ENCODE results near the gene SLFN12L. TPM values are rescaled to one million over a fixed set of nuclear protein-coding genes. Genes with fewer than 3 reads are reported as not detected.
"Not testable (repeated sequence)": the region's sequence is repeated elsewhere in the genome, so short reads cannot be mapped to it uniquely, and the experiment has no call there.

SLFN12L gene
- total and polyA plus RNA-seq, 4 donors: 0.11 to 0.30 (median 0.22) TPM; not detected in 1

- no peaks in the 10 kb centered on the region for H3K4me1 ChIP-seq (ENCODE audit: control insufficient read depth, insufficient read depth, low read length)
- peaks cover 11% of the 10 kb centered on the region for H3K27me3 ChIP-seq (ENCODE audit: control insufficient read depth, insufficient read depth, low read length)
- no peaks in the 10 kb centered on the region for H3K36me3 ChIP-seq (ENCODE audit: control insufficient read depth, insufficient read depth, low read length)
- WGBS (ENCODE audit: insufficient coverage): 83% methylated on average over 1 of the region's 1 CpG
- no peak for DNase-seq (ENCODE audit: low read depth in 4 of 6, low spot score in 6 of 6)
- H3K4me3 ChIP-seq (ENCODE audit: low read depth, low read length): no peak overlapping the region
- no peak overlapping the region for H3K27ac ChIP-seq (ENCODE audit: low read depth, low read length)
- H3K9me3 ChIP-seq (ENCODE audit: control insufficient read depth, insufficient read depth, low read length): no peaks in the 10 kb centered on the region
These were observed 9.0 kb upstream of the SLFN12L start for GRCh38 chr17:35546487-35546886.

GRCh38 chr17:35545150-35545549 lies 7.7 kb upstream of the SLFN12L start:
- peaks cover 17% of the 10 kb centered on the region for H3K27me3 ChIP-seq (ENCODE audit: control insufficient read depth, insufficient read depth, low read length)
- WGBS (ENCODE audit: insufficient coverage): no CpG with 5 or more reads among the region's 1 CpG

GRCh38 chr17:35543856-35544255 lies 6.4 kb upstream of the SLFN12L start:
- WGBS (ENCODE audit: insufficient coverage): no CpG with 5 or more reads among the region's 1 CpG
- Histone ChIP-seq H3K4me3 (ENCODE audit: low read depth, low read length) (no peak overlapping the region), H3K27ac (ENCODE audit: low read depth, low read length) (no peak overlapping the region), H3K4me1 (ENCODE audit: control insufficient read depth, insufficient read depth, low read length) (no peaks in the 10 kb centered on the region), H3K9me3 (ENCODE audit: control insufficient read depth, insufficient read depth, low read length) (no peaks in the 10 kb centered on the region), H3K27me3 (ENCODE audit: control insufficient read depth, insufficient read depth, low read length) (peaks cover 21% of the 10 kb centered on the region), H3K36me3 (ENCODE audit: control insufficient read depth, insufficient read depth, low read length) (no peaks in the 10 kb centered on the region)
- DNase-seq (ENCODE audit: low read depth in 4 of 6, low spot score in 6 of 6): no peak

More at GRCh38 chr17:35545150-35545549, 7.7 kb upstream of the SLFN12L start:
- no peaks in the 10 kb centered on the region for H3K4me1 ChIP-seq (ENCODE audit: control insufficient read depth, insufficient read depth, low read length)
- H3K27ac ChIP-seq (ENCODE audit: low read depth, low read length): no peak overlapping the region
- H3K4me3 ChIP-seq (ENCODE audit: low read depth, low read length): no peak overlapping the region
- no peaks in the 10 kb centered on the region for H3K36me3 ChIP-seq (ENCODE audit: control insufficient read depth, insufficient read depth, low read length)
- no peaks in the 10 kb centered on the region for H3K9me3 ChIP-seq (ENCODE audit: control insufficient read depth, insufficient read depth, low read length)
- DNase-seq (ENCODE audit: low read depth in 4 of 6, low spot score in 6 of 6): no peak

GRCh38 chr17:35542990-35543389 lies 5.5 kb upstream of the SLFN12L start:
- no peak for DNase-seq (ENCODE audit: low read depth in 4 of 6, low spot score in 6 of 6)
- Histone ChIP-seq H3K4me1 (ENCODE audit: control insufficient read depth, insufficient read depth, low read length) (no peaks in the 10 kb centered on the region), H3K4me3 (ENCODE audit: low read depth, low read length) (no peak overlapping the region), H3K27ac (ENCODE audit: low read depth, low read length) (no peak overlapping the region), H3K9me3 (ENCODE audit: control insufficient read depth, insufficient read depth, low read length) (no peaks in the 10 kb centered on the region), H3K36me3 (ENCODE audit: control insufficient read depth, insufficient read depth, low read length) (no peaks in the 10 kb centered on the region), H3K27me3 (ENCODE audit: control insufficient read depth, insufficient read depth, low read length) (peaks cover 18% of the 10 kb centered on the region)

GRCh38 chr17:35541434-35541833 lies 4.0 kb upstream of the SLFN12L start:
- WGBS (ENCODE audit: insufficient coverage): no CpG with 5 or more reads among the region's 1 CpG
- peaks cover 12% of the 10 kb centered on the region for H3K27me3 ChIP-seq (ENCODE audit: control insufficient read depth, insufficient read depth, low read length)
- H3K36me3 ChIP-seq (ENCODE audit: control insufficient read depth, insufficient read depth, low read length): no peaks in the 10 kb centered on the region
- no peaks in the 10 kb centered on the region for H3K9me3 ChIP-seq (ENCODE audit: control insufficient read depth, insufficient read depth, low read length)
- no peak overlapping the region for H3K27ac ChIP-seq (ENCODE audit: low read depth, low read length)
- no peaks in the 10 kb centered on the region for H3K4me1 ChIP-seq (ENCODE audit: control insufficient read depth, insufficient read depth, low read length)
- no peak for DNase-seq (ENCODE audit: low read depth in 4 of 6, low spot score in 6 of 6)
- no peak overlapping the region for H3K4me3 ChIP-seq (ENCODE audit: low read depth, low read length)

- Histone ChIP-seq H3K4me1 (ENCODE audit: control insufficient read depth, insufficient read depth, low read length) (no peaks in the 10 kb centered on the region), H3K27me3 (ENCODE audit: control insufficient read depth, insufficient read depth, low read length) (peaks cover 12% of the 10 kb centered on the region), H3K36me3 (ENCODE audit: control insufficient read depth, insufficient read depth, low read length) (no peaks in the 10 kb centered on the region), H3K27ac (ENCODE audit: low read depth, low read length) (no peak overlapping the region), H3K4me3 (ENCODE audit: low read depth, low read length) (no peak overlapping the region), H3K9me3 (ENCODE audit: control insufficient read depth, insufficient read depth, low read length) (no peaks in the 10 kb centered on the region)
- 58% methylated on average over 2 of the region's 8 CpGs for WGBS (ENCODE audit: insufficient coverage)
- no peak for DNase-seq (ENCODE audit: low read depth in 4 of 6, low spot score in 6 of 6)
These were observed 3.3 kb upstream of the SLFN12L start for GRCh38 chr17:35540589-35541404.

GRCh38 chr17:35539659-35540026 lies 2.2 kb upstream of the SLFN12L start:
- DNase-seq (ENCODE audit: low read depth in 4 of 6, low spot score in 6 of 6): no peak
- H3K27ac ChIP-seq (ENCODE audit: low read depth, low read length): no peak overlapping the region
- 53% methylated on average over 3 of the region's 5 CpGs for WGBS (ENCODE audit: insufficient coverage)
- H3K36me3 ChIP-seq (ENCODE audit: control insufficient read depth, insufficient read depth, low read length): no peaks in the 10 kb centered on the region
- peaks cover 12% of the 10 kb centered on the region for H3K27me3 ChIP-seq (ENCODE audit: control insufficient read depth, insufficient read depth, low read length)
- H3K9me3 ChIP-seq (ENCODE audit: control insufficient read depth, insufficient read depth, low read length): no peaks in the 10 kb centered on the region
- no peaks in the 10 kb centered on the region for H3K4me1 ChIP-seq (ENCODE audit: control insufficient read depth, insufficient read depth, low read length)
- no peak overlapping the region for H3K4me3 ChIP-seq (ENCODE audit: low read depth, low read length)

- no peak for DNase-seq (ENCODE audit: low read depth in 4 of 6, low spot score in 6 of 6)
- no peak overlapping the region for H3K27ac ChIP-seq (ENCODE audit: low read depth, low read length)
- H3K4me1 ChIP-seq (ENCODE audit: control insufficient read depth, insufficient read depth, low read length): no peaks in the 10 kb centered on the region
- no peaks in the 10 kb centered on the region for H3K9me3 ChIP-seq (ENCODE audit: control insufficient read depth, insufficient read depth, low read length)
- H3K4me3 ChIP-seq (ENCODE audit: low read depth, low read length): no peak overlapping the region
- 90% methylated on average over 10 of the region's 13 CpGs for WGBS (ENCODE audit: insufficient coverage)
- H3K36me3 ChIP-seq (ENCODE audit: control insufficient read depth, insufficient read depth, low read length): no peaks in the 10 kb centered on the region
- peaks cover 12% of the 10 kb centered on the region for H3K27me3 ChIP-seq (ENCODE audit: control insufficient read depth, insufficient read depth, low read length)
These were observed 760 bp downstream of the SLFN12L start for GRCh38 chr17:35536664-35537171.

- H3K4me1 ChIP-seq (ENCODE audit: control insufficient read depth, insufficient read depth, low read length); H3K27me3 ChIP-seq (ENCODE audit: control insufficient read depth, insufficient read depth, low read length); DNase-seq (ENCODE audit: low read depth in 4 of 6, low spot score in 6 of 6); H3K27ac ChIP-seq (ENCODE audit: low read depth, low read length); H3K36me3 ChIP-seq (ENCODE audit: control insufficient read depth, insufficient read depth, low read length); H3K9me3 ChIP-seq (ENCODE audit: control insufficient read depth, insufficient read depth, low read length); H3K4me3 ChIP-seq (ENCODE audit: low read depth, low read length): not testable (repeated sequence)
- WGBS (ENCODE audit: insufficient coverage): 95% methylated on average over 3 of the region's 9 CpGs
These were observed 2.1 kb downstream of the SLFN12L start for GRCh38 chr17:35535406-35535805.

- no peak for DNase-seq (ENCODE audit: low read depth in 4 of 6, low spot score in 6 of 6)
- Histone ChIP-seq H3K27me3 (ENCODE audit: control insufficient read depth, insufficient read depth, low read length) (peaks cover under 1% of the 10 kb centered on the region), H3K4me3 (ENCODE audit: low read depth, low read length) (no peak overlapping the region), H3K9me3 (ENCODE audit: control insufficient read depth, insufficient read depth, low read length) (no peaks in the 10 kb centered on the region), H3K27ac (ENCODE audit: low read depth, low read length) (no peak overlapping the region), H3K36me3 (ENCODE audit: control insufficient read depth, insufficient read depth, low read length) (no peaks in the 10 kb centered on the region), H3K4me1 (ENCODE audit: control insufficient read depth, insufficient read depth, low read length) (no peaks in the 10 kb centered on the region)
- WGBS (ENCODE audit: insufficient coverage): no CpG with 5 or more reads among the region's 3 CpGs
These were observed 2.8 kb downstream of the SLFN12L start for GRCh38 chr17:35534576-35535093.
